ENCODE data around the gene NSG1. TPM values are rescaled to one million over a fixed set of nuclear protein-coding genes. Genes with fewer than 3 reads are reported as not detected.

The NSG1 gene
- total and polyA plus RNA-seq, 8 donors: 0.86 to 74.5 (median 63.1) TPM

GRCh38 chr4:4415806-4416805 is 29.2 kb downstream of the NSG1 start:
- no peak for ATAC-seq
- intact Hi-C loops (cut with DNase I): no loop called here
- Histone ChIP-seq H3K27ac (no peak overlapping the region), H3K27me3 (no peaks in the 10 kb centered on the region), H3K36me3 (peaks cover 0 to 57% of the 10 kb centered on the region in 2 donors), H3K4me1 (no peaks in the 10 kb centered on the region), H3K9me3 (no peaks in the 10 kb centered on the region), H3K4me3 (no peak overlapping the region)
- no peak for DNase-seq
- TF ChIP-seq CTCF (IDR thresholded peaks at IDR 0.05): no peak

- ATAC-seq: no peak
- no peak for DNase-seq
- Histone ChIP-seq H3K4me3 (no peak overlapping the region), H3K27me3 (no peaks in the 10 kb centered on the region), H3K36me3 (peaks cover 0 to 65% of the 10 kb centered on the region in 2 donors), H3K4me1 (no peaks in the 10 kb centered on the region), H3K9me3 (no peaks in the 10 kb centered on the region), H3K27ac (no peak overlapping the region)
- intact Hi-C loops (cut with DNase I): no loop called here
- no peak for TF ChIP-seq CTCF (IDR thresholded peaks at IDR 0.05)
Observed at GRCh38 chr4:4416981-4417380, 30.1 kb downstream of the NSG1 start.

- no peak for ATAC-seq
- H3K36me3 ChIP-seq: peaks cover 0 to 74% of the 10 kb centered on the region in 2 donors
- no peaks in the 10 kb centered on the region for H3K9me3 ChIP-seq
Observed at GRCh38 chr4:4417886-4418285, 31.0 kb downstream of the NSG1 start.

GRCh38 chr4:4418676-4419390 is 31.9 kb downstream of the NSG1 start:
- TF ChIP-seq CTCF (IDR thresholded peaks at IDR 0.05): no peak
- intact Hi-C loops (cut with DNase I): no loop called here
- DNase-seq: no peak

More at GRCh38 chr4:4417886-4418285, 31.0 kb downstream of the NSG1 start:
- TF ChIP-seq CTCF (IDR thresholded peaks at IDR 0.05): no peak
- Histone ChIP-seq H3K4me1 (no peaks in the 10 kb centered on the region), H3K27me3 (no peaks in the 10 kb centered on the region), H3K4me3 (no peak overlapping the region), H3K27ac (no peak overlapping the region)
- DNase-seq: no peak
- intact Hi-C loops (cut with DNase I): no loop called here

GRCh38 chr4:4419896-4420295 is 33.0 kb downstream of the NSG1 start:
- DNase-seq (no peak), ATAC-seq (no peak)
- H3K4me3 ChIP-seq: no peak overlapping the region
- no peaks in the 10 kb centered on the region for H3K9me3 ChIP-seq
- H3K36me3 ChIP-seq: peaks cover 0 to 94% of the 10 kb centered on the region in 2 donors
- no peak overlapping the region for H3K27ac ChIP-seq
- H3K27me3 ChIP-seq: no peaks in the 10 kb centered on the region
- TF ChIP-seq CTCF (IDR thresholded peaks at IDR 0.05): no peak
- no peaks in the 10 kb centered on the region for H3K4me1 ChIP-seq
- intact Hi-C loops (cut with DNase I): no loop called here

More at GRCh38 chr4:4418676-4419390, 31.9 kb downstream of the NSG1 start:
- ATAC-seq: no peak
- Histone ChIP-seq H3K4me3 (no peak overlapping the region), H3K27ac (no peak overlapping the region), H3K36me3 (peaks cover 0 to 84% of the 10 kb centered on the region in 2 donors), H3K4me1 (no peaks in the 10 kb centered on the region), H3K27me3 (no peaks in the 10 kb centered on the region), H3K9me3 (no peaks in the 10 kb centered on the region)
